ENCODE measurements around the gene SFR1. TPM values are rescaled to one million over a fixed set of nuclear protein-coding genes. Genes with fewer than 3 reads are reported as not detected.

SFR1 gene
- total RNA-seq, 1 experiment from 2014 or later = 8.9 TPM

GRCh38 chr10:104144931-104145330 lies 23.0 kb downstream of the SFR1 start:
- H3K27ac Mint-ChIP-seq (ENCODE audit: low read depth, unreplicated experiment) = no peak overlapping the region
- peaks cover 35% of the 10 kb centered on the region for H3K27me3 Mint-ChIP-seq (ENCODE audit: insufficient read depth, unreplicated experiment)
- intact Hi-C loops (cut with micrococcal nuclease) = no loop called here
- CTCF ChIA-PET = interaction anchor here (1.0 kb wide), 1 partner anchor 534 kb away, joined by 3 read pairs; no protein-coding TSS in a partner anchor
- POLR2A ChIA-PET = interaction anchor here (0.6 to 1.2 kb wide), 3 partner anchors 13 to 61 kb away, joined by 3 read pairs; no protein-coding TSS in a partner anchor
- no peak for DNase-seq (ENCODE audit: unreplicated experiment)
- H3K4me1 Mint-ChIP-seq (ENCODE audit: insufficient read depth, unreplicated experiment) = no peaks in the 10 kb centered on the region
- BruUV-seq (replicated peaks) = no TSS peak
- H3K9me3 Mint-ChIP-seq (ENCODE audit: unreplicated experiment) = no peaks in the 10 kb centered on the region
- TF ChIP-seq CTCF (IDR thresholded peaks at IDR 0.05; ENCODE audit: unreplicated experiment) = no peak
- no peak overlapping the region for H3K4me3 Mint-ChIP-seq (ENCODE audit: unreplicated experiment)
- no peaks in the 10 kb centered on the region for H3K36me3 Mint-ChIP-seq (ENCODE audit: insufficient read depth, unreplicated experiment)

GRCh38 chr10:104146882-104147281 lies 24.9 kb downstream of the SFR1 start:
- POLR2A ChIA-PET = interaction anchor here (0.9 kb wide), 1 partner anchor 32 kb away, joined by 4 read pairs; no protein-coding TSS in a partner anchor
- H3K4me3 Mint-ChIP-seq (ENCODE audit: unreplicated experiment) = no peak overlapping the region
- no TSS peak for BruUV-seq (replicated peaks)
- H3K27ac Mint-ChIP-seq (ENCODE audit: low read depth, unreplicated experiment) = no peak overlapping the region
- intact Hi-C loops (cut with micrococcal nuclease) = no loop called here
- no peaks in the 10 kb centered on the region for H3K4me1 Mint-ChIP-seq (ENCODE audit: insufficient read depth, unreplicated experiment)
- no peaks in the 10 kb centered on the region for H3K36me3 Mint-ChIP-seq (ENCODE audit: insufficient read depth, unreplicated experiment)
- no peak for TF ChIP-seq CTCF (IDR thresholded peaks at IDR 0.05; ENCODE audit: unreplicated experiment)
- H3K9me3 Mint-ChIP-seq (ENCODE audit: unreplicated experiment) = peaks cover 4% of the 10 kb centered on the region
- no peak for DNase-seq (ENCODE audit: unreplicated experiment)
- CTCF ChIA-PET = interaction anchor here (1.1 kb wide), 1 partner anchor 128 kb away, joined by 3 read pairs; no protein-coding TSS in a partner anchor
- peaks cover 35% of the 10 kb centered on the region for H3K27me3 Mint-ChIP-seq (ENCODE audit: insufficient read depth, unreplicated experiment)

- no peaks in the 10 kb centered on the region for H3K36me3 Mint-ChIP-seq (ENCODE audit: insufficient read depth, unreplicated experiment)
- H3K27ac Mint-ChIP-seq (ENCODE audit: low read depth, unreplicated experiment) = no peak overlapping the region
- no peak overlapping the region for H3K4me3 Mint-ChIP-seq (ENCODE audit: unreplicated experiment)
- no TSS peak for BruUV-seq (replicated peaks)
- ChIA-PET POLR2A (no interaction called here), CTCF (no interaction called here)
- no peak for DNase-seq (ENCODE audit: unreplicated experiment)
- no peaks in the 10 kb centered on the region for H3K4me1 Mint-ChIP-seq (ENCODE audit: insufficient read depth, unreplicated experiment)
- intact Hi-C loops (cut with micrococcal nuclease) = no loop called here
- H3K27me3 Mint-ChIP-seq (ENCODE audit: insufficient read depth, unreplicated experiment) = peaks cover 24% of the 10 kb centered on the region
- H3K9me3 Mint-ChIP-seq (ENCODE audit: unreplicated experiment) = peaks cover 10% of the 10 kb centered on the region
- no peak for TF ChIP-seq CTCF (IDR thresholded peaks at IDR 0.05; ENCODE audit: unreplicated experiment)
Measured at GRCh38 chr10:104150139-104150538, 28.2 kb downstream of the SFR1 start.

- ChIA-PET CTCF (interaction anchor here (1.2 kb wide), 1 partner anchor 12 kb away, joined by 3 read pairs; no protein-coding TSS in a partner anchor), POLR2A (no interaction called here)
- H3K4me1 Mint-ChIP-seq (ENCODE audit: insufficient read depth, unreplicated experiment) = no peaks in the 10 kb centered on the region
- intact Hi-C loops (cut with micrococcal nuclease) = no loop called here
- peaks cover 10% of the 10 kb centered on the region for H3K9me3 Mint-ChIP-seq (ENCODE audit: unreplicated experiment)
- no peak overlapping the region for H3K4me3 Mint-ChIP-seq (ENCODE audit: unreplicated experiment)
- peaks cover 25% of the 10 kb centered on the region for H3K27me3 Mint-ChIP-seq (ENCODE audit: insufficient read depth, unreplicated experiment)
- no peaks in the 10 kb centered on the region for H3K36me3 Mint-ChIP-seq (ENCODE audit: insufficient read depth, unreplicated experiment)
- no peak for TF ChIP-seq CTCF (IDR thresholded peaks at IDR 0.05; ENCODE audit: unreplicated experiment)
- no TSS peak for BruUV-seq (replicated peaks)
- DNase-seq (ENCODE audit: unreplicated experiment) = no peak
- no peak overlapping the region for H3K27ac Mint-ChIP-seq (ENCODE audit: low read depth, unreplicated experiment)
Measured at GRCh38 chr10:104151737-104152136, 29.8 kb downstream of the SFR1 start.
